OCI-LY1 (cell line): ENCODE measurements around the gene TOMM20.
"Not testable (repeated sequence)": the region's sequence is repeated elsewhere in the genome, so short reads cannot be mapped to it uniquely, and the experiment has no call there.

ENCODE experiments used
- H2AFZ ChIP-seq: fragments of 200-600 bp; sonication (generic), shearing (Covaris generic); 2 replicates; pipeline ENCODE4 v1.6.0; 2014; ENCODE audit warnings: antibody characterized with exemption, mild to moderate bottlenecking, low read length
- H3F3A ChIP-seq: fragments of 200-600 bp; sonication (generic), shearing (Covaris generic); 2 replicates; pipeline ENCODE4 v1.6.0; 2014; ENCODE audit warnings: mild to moderate bottlenecking, antibody characterized with exemption, low read length, moderate library complexity; ENCODE audit not compliant: insufficient read depth
- H3K27ac ChIP-seq: fragments of 200-600 bp; sonication (generic); 2 replicates; pipeline ENCODE4 v1.5.1; 2014; ENCODE audit warnings: low read length, mixed run types, mild to moderate bottlenecking, low read depth; ENCODE audit not compliant: poor library complexity, severe bottlenecking
- H3K27me3 ChIP-seq: fragments of 200-600 bp; sonication (generic); 2 replicates; pipeline ENCODE4 v1.6.0; 2014; ENCODE audit warnings: antibody characterized with exemption, mild to moderate bottlenecking, low read length, moderate library complexity; ENCODE audit not compliant: insufficient read depth
- H3K36me3 ChIP-seq: fragments of 200-600 bp; sonication (generic); 2 replicates; pipeline ENCODE4 v1.6.1; 2014; ENCODE audit warnings: mild to moderate bottlenecking, antibody characterized with exemption, low read length, moderate library complexity, mixed read lengths; ENCODE audit not compliant: insufficient read depth
- H3K4me1 ChIP-seq: fragments of 200-600 bp; sonication (generic); 2 replicates; pipeline ENCODE4 v1.5.1; 2014; ENCODE audit warnings: mild to moderate bottlenecking, low read length, moderate library complexity; ENCODE audit not compliant: insufficient read depth, severe bottlenecking
- H3K4me2 ChIP-seq: fragments of 200-600 bp; sonication (generic), shearing (Covaris generic); 2 replicates; pipeline ENCODE4 v1.6.1; 2014; ENCODE audit warnings: low read length
- H3K4me3 ChIP-seq: fragments of 200-600 bp; sonication (generic); 2 replicates; pipeline ENCODE4 v1.5.1; 2014; ENCODE audit warnings: low read length, low read depth, mild to moderate bottlenecking, mixed read lengths; ENCODE audit not compliant: poor library complexity, severe bottlenecking
- H3K79me2 ChIP-seq: fragments of 200-600 bp; shearing (Covaris generic); 2 replicates; pipeline ENCODE4 v1.6.1; 2016; ENCODE audit warnings: mixed run types, low read length, mixed read lengths; ENCODE audit not compliant: insufficient read depth
- H3K9ac ChIP-seq: fragments of 200-600 bp; sonication (generic), shearing (Covaris generic); 2 replicates; pipeline ENCODE4 v1.6.1; 2014; ENCODE audit warnings: mild to moderate bottlenecking, low read length, mixed read lengths
- H3K9me2 ChIP-seq: fragments of 200-600 bp; sonication (generic), shearing (Covaris generic); 2 replicates; pipeline ENCODE4 v1.6.1; 2014; ENCODE audit warnings: low read depth, mild to moderate bottlenecking, low read length, mixed read lengths
- H3K9me3 ChIP-seq: fragments of 200-600 bp; shearing (Covaris generic); 2 replicates; pipeline ENCODE4 v1.6.1; 2014; ENCODE audit warnings: low read length, mixed read lengths
- H4K20me1 ChIP-seq: fragments of 200-600 bp; sonication (generic), shearing (Covaris generic); 2 replicates; pipeline ENCODE4 v1.6.0; 2016; ENCODE audit warnings: mild to moderate bottlenecking, low read length; ENCODE audit not compliant: insufficient read depth
- CTCF ChIP-seq: fragments of 200-600 bp; sonication (generic), shearing (Covaris generic); IDR thresholded peaks from 2 replicates; pipeline ENCODE4 v1.5.1; 2017; ENCODE audit warnings: mild to moderate bottlenecking, antibody characterized with exemption, low read length, moderate library complexity, mixed read lengths
- EZH2 ChIP-seq: fragments of 200-600 bp; sonication (generic), shearing (Covaris generic); IDR thresholded peaks from 2 replicates; pipeline ENCODE4 v1.8.0; 2017; ENCODE audit warnings: borderline replicate concordance, mixed run types, mild to moderate bottlenecking, antibody characterized with exemption, low read length, moderate library complexity, mixed read lengths

Gene TOMM20

GRCh38 chr1:235160383-235160956 lies 31.8 kb upstream of the TOMM20 start:
- peak overlapping the region; percentile 85 for H3K4me2 ChIP-seq
- H2AFZ ChIP-seq, result 0 out of 2 replicates have a peak overlapping the region, but pooled peaks have one; percentile 66
- peak overlapping the region; percentile 68 for H3K27ac ChIP-seq

GRCh38 chr1:235159930-235160329 lies 31.3 kb upstream of the TOMM20 start:
- H3K4me1 ChIP-seq, result peaks cover 29% of the 10 kb centered on the region
- peak overlapping the region; percentile 93 for H3K9ac ChIP-seq
- not testable (repeated sequence) for H3K27me3 ChIP-seq, H3K79me2 ChIP-seq, H3K9me3 ChIP-seq, H3K27ac ChIP-seq, H3F3A ChIP-seq, H3K9me2 ChIP-seq, H2AFZ ChIP-seq, H4K20me1 ChIP-seq
- peak overlapping the region; percentile 85 for H3K4me2 ChIP-seq
- peaks cover 50% of the 10 kb centered on the region for H3K36me3 ChIP-seq
- peak overlapping the region; percentile 94 for H3K4me3 ChIP-seq

More at GRCh38 chr1:235160383-235160956, 31.8 kb upstream of the TOMM20 start:
- Histone ChIP-seq H3F3A (no peaks in the 10 kb centered on the region), H3K36me3 (peaks cover 45% of the 10 kb centered on the region), H3K4me1 (peaks cover 29% of the 10 kb centered on the region), H3K79me2 (peaks cover 9% of the 10 kb centered on the region), H3K4me3 (peak overlapping the region; percentile 94), H3K9ac (peak overlapping the region; percentile 93), H3K27me3 (no peaks in the 10 kb centered on the region), H3K9me3 (no peaks in the 10 kb centered on the region), H4K20me1 (no peaks in the 10 kb centered on the region), H3K9me2 (no peaks in the 10 kb centered on the region)
- TF ChIP-seq CTCF (no peak), EZH2 (no peak)

- Histone ChIP-seq H3K4me1 (peaks cover 29% of the 10 kb centered on the region), H3K36me3 (peaks cover 56% of the 10 kb centered on the region)
- not testable (repeated sequence) for H4K20me1 ChIP-seq, H3K27me3 ChIP-seq, H3K9me3 ChIP-seq, H3K79me2 ChIP-seq, H3K4me2 ChIP-seq, H3K27ac ChIP-seq, H3F3A ChIP-seq, H3K9ac ChIP-seq, H3K9me2 ChIP-seq, H3K4me3 ChIP-seq, H2AFZ ChIP-seq
Observed at GRCh38 chr1:235159284-235159683, 30.6 kb upstream of the TOMM20 start.

GRCh38 chr1:235158680-235159079 lies 30.0 kb upstream of the TOMM20 start:
- Histone ChIP-seq H3K4me1 (peaks cover 29% of the 10 kb centered on the region), H3K36me3 (peaks cover 61% of the 10 kb centered on the region), H3K79me2 (peaks cover 9% of the 10 kb centered on the region), H3K9me2 (no peaks in the 10 kb centered on the region), H3K9me3 (no peaks in the 10 kb centered on the region), H4K20me1 (no peaks in the 10 kb centered on the region), H3F3A (no peaks in the 10 kb centered on the region), H3K27ac (no peak overlapping the region), H3K9ac (no peak overlapping the region), H2AFZ (no peak overlapping the region), H3K4me2 (no peak overlapping the region), H3K27me3 (no peaks in the 10 kb centered on the region), H3K4me3 (no peak overlapping the region)
- TF ChIP-seq EZH2 (no peak), CTCF (no peak)
